ENCODE results near the gene NMRK1.

NMRK1 gene

DNA sequence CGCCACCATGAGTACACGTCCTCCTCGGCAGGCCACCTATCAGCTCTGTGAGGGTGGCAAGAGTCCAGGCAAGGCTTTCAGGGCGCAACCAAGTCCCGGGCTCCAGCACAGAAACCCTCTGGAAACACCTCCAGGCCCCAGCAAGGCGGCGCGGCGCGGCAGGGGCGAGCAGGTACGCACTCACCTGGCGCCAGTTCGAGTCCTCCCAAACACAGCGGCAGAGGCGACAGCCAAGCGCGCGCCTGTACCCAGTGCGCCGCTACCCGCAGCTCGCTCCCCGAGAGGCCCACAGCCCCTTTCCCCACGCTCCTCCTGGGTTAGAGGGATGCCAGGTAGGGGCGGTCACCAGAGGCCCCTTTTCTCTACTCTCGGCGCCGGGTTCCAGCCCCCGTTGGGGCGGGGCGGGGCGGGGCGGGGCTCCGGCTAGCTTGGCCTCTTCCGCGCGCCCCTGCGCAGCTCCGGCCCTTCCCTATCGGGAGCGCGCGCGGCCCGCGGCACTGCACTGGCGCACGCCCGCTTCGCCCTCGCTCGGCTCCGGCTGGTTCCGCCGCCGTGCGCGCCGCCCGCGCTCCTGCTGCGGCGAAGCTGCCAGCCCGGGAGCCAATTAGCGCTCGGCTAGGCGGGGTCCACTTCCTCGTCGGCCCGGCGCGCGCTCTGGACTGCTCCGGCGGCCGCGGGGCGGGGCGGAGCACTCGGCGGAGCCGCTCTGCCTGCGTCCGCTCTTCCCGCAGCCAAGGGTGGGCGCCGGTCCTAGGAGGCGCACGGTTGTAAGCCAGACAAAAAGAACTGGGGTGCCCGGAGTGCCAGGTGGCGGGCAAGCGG is at the start of gene NMRK1, which contains the start of gene OSTF1:
TSS of gene NMRK1 (minus strand) at position 332 of the 822 bp plus-strand sequence. CDS start 5,040 bp downstream, outside the sequence.
TSS of gene OSTF1 (plus strand) at position 691 of the 822 bp plus-strand sequence. CDS start 179 bp downstream, outside the sequence.
- peak; percentile 95 for DNase-seq

GRCh38 chr9:75134495-75134894 is 46.5 kb upstream of the NMRK1 start:
- no peak for DNase-seq

DNA sequence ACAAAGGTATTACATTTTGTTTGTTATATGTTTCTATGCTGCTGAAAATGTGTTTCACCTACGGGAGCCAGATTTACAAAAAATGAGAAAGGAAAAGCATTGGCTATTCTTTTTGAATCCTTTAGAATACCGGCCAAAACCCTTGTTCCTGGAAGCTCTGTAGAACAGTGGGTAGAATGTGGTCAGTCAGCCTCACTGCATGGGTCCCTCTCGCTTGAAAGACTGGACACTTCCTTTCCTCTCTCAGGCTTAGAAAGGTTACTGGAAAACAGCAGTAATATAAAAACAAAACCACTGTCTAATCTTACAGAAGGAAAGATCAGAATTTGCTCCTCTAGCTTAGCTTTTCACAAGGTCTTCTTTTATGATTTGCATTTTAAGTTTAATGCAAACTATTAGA is 45.4 kb upstream of the NMRK1 start:
- DNase-seq = no peak

DNA sequence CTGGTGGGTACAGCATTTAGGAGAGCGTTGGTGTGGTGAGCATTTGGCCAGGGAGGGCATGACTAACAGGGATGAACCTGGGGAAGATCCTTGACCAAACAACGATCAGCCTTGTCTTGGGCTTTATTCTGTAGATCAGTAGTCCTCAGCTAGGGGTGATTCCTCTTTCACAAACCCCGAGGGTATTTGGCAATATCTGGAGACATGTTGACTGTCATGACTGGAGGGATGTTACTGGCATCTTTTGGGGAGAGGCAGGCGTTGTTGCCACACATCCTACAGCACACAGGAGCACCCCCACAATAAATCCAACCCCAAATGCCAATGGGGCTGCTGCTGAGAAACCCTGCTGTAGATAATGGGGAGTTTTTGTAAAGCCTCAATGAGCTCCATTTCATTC is 44.3 kb upstream of the NMRK1 start:
- DNase-seq = no peak

GRCh38 chr9:75131700-75132099 is 43.7 kb upstream of the NMRK1 start:
- no peak for DNase-seq

DNA sequence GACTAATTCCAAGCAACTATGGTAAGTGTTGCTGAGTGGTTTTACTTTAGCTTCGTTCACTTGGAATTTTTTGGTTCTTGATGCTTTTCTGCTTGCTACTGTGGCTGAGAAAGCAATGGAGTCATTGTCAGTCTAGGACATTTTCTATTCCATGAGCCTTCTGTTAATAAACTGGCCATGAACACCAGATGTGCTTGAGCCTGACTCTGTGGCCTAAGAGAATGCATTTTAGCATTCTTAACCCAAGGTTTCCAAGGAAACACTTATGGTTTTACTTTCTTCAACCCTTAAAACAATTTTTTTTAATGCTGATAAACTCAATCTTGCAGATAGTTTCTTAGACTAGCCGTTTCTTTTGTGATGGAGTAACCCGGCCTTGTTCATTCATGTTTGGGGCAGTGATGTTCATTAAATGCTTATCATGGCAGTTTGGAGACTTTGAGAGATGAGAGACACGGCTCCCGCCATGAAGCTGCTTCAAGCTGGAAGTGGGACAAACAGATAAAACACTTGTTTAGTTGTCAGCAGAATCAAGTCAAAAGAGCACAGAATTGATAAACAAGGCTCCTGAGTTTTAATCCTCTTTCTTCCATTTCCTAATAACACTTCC is 42.8 kb upstream of the NMRK1 start:
- no peak for DNase-seq

- DNase-seq = no peak
Observed at GRCh38 chr9:75130172-75130571, 42.2 kb upstream of the NMRK1 start.

- no peak for DNase-seq
Observed at GRCh38 chr9:75128535-75128934, 40.6 kb upstream of the NMRK1 start.

DNA sequence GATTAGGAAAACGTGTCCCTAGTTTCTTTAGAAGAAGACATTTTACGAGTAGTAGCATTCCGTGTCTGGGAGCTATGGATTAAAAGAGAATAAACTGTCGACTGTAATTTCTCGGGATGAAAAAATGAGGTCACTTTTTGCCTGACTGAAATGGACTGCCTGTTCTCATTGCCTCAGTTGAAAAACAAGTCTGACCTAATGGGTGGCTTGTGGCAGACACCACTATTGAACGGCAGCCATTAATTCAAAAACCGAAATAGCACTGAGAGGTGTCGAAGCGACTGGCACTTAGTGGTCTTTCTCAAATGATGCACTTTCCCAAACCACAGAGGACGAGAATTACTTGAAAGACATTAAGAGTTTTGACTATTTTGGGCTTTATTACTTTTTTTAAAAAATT is 35.7 kb upstream of the NMRK1 start:
- no peak for DNase-seq

GRCh38 chr9:75121914-75122558 is 34.1 kb upstream of the NMRK1 start:
- DNase-seq = no peak

DNA sequence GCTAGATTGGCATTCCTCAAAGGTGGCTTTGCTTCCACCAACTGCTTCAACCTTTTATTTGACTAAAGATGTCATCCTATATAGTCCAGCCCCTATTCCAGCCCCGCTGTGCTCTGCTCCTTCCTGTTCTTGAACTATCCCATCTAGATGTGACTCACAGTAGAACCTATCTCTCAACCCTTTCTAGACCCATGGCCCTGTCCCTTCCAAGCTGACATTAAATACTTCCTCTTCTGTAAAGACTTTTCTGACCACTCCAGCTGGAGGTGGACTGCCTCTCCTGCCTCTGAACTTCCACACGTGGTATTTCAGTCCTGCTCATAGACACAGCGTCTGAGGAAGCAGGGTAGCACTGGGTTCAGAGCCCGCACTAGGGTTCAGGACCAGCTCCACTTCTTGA is 32.7 kb upstream of the NMRK1 start:
- no peak for DNase-seq

- no peak for DNase-seq
Observed at GRCh38 chr9:75117564-75117963, 29.6 kb upstream of the NMRK1 start.

GRCh38 chr9:75116306-75116705 is 28.4 kb upstream of the NMRK1 start:
- no peak for DNase-seq

- no peak for DNase-seq
Observed at GRCh38 chr9:75112789-75113188, 24.8 kb upstream of the NMRK1 start.

DNA sequence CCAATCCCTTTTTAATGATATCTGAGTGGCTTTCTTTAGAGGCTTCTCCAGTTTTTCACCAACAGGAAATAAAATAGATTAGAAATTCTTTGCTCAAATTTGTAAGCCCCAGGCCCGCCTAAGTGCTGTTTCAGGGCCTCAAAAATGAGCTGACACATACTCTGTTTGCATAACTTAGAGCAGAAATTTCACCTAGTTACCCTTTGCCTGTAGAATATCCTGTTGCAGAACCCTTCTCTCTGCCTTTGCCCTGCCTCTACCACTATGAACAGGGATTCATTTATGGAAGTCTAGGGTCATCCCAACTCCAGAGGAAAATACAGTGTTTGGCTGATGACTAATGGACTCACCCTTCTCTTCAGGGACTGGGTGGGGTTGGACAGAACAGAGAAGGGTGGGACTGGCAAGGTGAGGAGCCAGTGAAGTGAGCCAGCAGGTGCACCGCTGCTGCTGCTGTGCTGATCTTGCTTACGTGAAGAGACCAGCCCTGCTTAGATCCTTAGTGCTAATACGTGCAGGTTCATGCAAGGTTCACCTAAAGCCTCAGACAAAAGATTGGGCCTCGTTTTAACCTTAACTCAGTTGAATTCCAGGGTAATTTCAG is 23.2 kb upstream of the NMRK1 start:
- no peak for DNase-seq

- no peak for DNase-seq
Observed at GRCh38 chr9:75109210-75109839, 21.4 kb upstream of the NMRK1 start.

DNA sequence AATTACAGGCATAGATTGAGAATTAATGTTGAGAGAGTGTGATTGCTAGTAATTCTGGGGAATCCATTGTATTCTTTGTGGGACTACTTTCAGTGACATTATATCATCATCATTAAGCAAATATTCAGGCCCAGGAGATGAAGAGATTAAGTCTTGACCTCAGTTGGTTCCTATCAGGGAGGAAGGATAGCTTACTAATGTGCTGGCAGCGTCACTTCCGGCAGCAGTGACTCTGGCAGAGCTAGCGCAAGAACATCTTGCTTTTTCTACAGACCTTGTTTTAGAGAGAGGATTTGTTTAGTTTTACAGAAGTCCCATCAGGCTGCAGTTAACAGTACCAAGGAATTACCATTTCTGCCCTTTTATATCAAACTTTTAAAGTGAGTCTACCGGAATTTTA is 20.6 kb upstream of the NMRK1 start:
- DNase-seq = no peak

DNA sequence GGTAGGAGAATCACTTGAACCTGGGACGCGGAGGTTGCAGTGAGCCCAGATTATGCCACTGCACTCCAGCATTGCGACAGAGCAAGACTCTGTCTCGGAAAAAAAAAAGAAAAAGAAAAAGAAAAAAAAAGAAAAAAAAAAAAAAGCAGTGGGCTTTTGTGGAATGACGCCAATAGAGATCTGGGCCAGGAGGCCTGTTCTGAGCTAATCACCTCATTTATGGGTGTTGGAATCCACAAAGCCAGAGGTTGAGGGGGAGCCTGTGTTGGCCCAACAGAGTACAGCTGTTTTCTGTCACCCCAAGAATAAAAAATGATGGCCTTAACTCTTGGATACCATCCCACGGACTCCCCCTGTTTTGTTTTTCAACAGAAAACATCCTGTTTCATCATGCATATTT is 18.9 kb upstream of the NMRK1 start:
- no peak for DNase-seq

DNA sequence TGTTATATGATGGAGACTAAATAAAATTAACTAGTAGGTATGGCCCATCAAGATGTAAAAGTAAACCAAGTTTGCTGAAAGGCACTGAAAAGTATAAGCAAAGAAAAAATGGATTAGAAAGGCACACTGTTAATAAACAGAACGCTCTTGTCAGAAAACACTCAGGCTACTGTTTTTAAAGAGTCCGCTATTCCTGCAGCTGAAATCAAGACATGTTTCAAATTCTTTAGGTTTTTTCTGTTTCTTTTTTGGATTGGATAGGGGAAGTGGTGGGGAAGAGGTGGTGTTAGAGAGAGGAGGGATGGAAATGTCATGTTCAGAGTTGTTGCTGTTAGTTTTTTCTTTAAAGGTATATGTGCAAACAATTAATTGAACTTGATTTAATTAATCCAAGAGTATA is 17.9 kb upstream of the NMRK1 start:
- no peak for DNase-seq

GRCh38 chr9:75105019-75105540 is 17.1 kb upstream of the NMRK1 start:
- DNase-seq = no peak

GRCh38 chr9:75104607-75105006 is 16.7 kb upstream of the NMRK1 start:
- no peak for DNase-seq

DNA sequence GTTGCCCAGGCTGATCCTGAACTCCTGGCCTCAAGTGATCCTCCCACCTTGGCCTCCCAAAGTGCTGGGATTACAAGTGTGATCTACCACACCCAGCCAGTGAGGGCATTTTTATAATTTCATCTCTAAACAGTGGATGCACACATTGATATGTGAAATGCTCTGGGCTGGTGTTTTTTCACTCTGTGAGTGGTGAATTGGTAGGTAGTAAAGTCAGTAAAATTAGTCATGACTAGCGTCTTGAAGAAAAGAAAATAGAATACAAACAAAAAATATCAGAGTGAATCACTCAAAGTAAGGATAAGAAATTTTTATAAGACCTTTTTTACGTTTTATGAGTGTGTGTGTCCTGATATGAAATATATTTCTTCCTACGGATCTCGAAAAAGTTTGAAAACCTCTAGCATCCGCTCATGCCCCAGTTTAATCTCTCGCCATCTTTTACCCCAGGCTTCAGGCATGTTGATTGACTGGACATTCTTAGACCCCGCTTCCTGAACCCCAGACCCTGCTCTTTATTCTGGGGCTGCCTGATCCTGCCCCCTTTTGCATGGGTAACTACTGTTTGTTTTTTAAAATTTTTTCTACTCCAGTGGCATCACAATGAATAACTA is 14.3 kb upstream of the NMRK1 start:
- no peak for DNase-seq

Data from COR-L47 (cell line).